ENCODE data around the gene MATR3.

DNA sequence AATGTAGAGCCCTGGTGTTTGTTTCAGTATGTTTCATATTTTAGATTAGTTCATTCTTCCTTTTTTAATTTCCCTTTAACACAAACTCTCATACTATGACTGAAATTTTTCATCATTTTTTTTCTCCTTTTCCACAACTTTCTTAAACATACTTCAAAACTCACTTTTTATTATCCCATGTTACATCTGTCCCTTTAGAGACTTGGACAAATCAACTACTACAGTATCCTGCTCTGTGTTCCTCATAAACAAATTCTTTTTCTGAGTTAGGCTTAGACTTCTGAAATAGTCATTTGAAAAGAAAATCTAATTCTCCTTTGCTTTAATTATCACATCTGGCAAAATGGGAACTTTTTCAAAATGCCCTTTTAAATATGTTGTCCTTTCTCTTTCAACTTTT, 15.3 kb downstream of the MATR3 start:
- TF ChIP-seq YY1 (IDR thresholded peaks at IDR 0.05; ENCODE audit: insufficient read depth, insufficient read length) (no peak), ZNF274 (IDR thresholded peaks at IDR 0.05; ENCODE audit: low read depth, low read length) (no peak)

Measured in NT2/D1 (cell line).